Left lung (tissue), 10 donors: ENCODE data around the gene GSTP1. TPM values are rescaled to one million over a fixed set of nuclear protein-coding genes. Genes with fewer than 3 reads are reported as not detected.

Experiments
- ATAC-seq: fragments of 200-7000 bp; cut with Tn5 transposase; one replicate; pipeline ENCODE4 v1.9.1; 2020; ENCODE audit warnings: moderate library complexity
- DNase-seq, 4 donors: peaks; one replicate each; pipeline ENCODE4 v3.0.0-alpha.2; 2013 to 2020
- H3K27ac ChIP-seq, 2 donors: fragments of 200-600 bp; sonication (generic) in 1 of 2; one replicate each; pipeline versions ENCODE4 v1.5.0 to v1.8.0; 2020 to 2021
- H3K27me3 ChIP-seq, 2 donors: fragments of 200-600 bp; sonication (generic) in 1 of 2; one replicate each; pipeline versions ENCODE4 v1.5.0 to v1.8.0; 2020 to 2021
- H3K36me3 ChIP-seq, 2 donors: fragments of 200-600 bp; sonication (generic) in 1 of 2; one replicate each; pipeline versions ENCODE4 v1.5.0 to v1.8.0; 2020 to 2021
- H3K4me1 ChIP-seq, 2 donors: fragments of 200-600 bp; one replicate each; pipeline ENCODE4 v1.8.0; 2021
- H3K4me3 ChIP-seq, 2 donors: fragments of 200-600 bp; sonication (generic) in 1 of 2; one replicate each; pipeline versions ENCODE4 v1.5.0 to v1.8.0; 2020 to 2021; ENCODE audit warnings: mild to moderate bottlenecking in 1 of 2
- H3K9me3 ChIP-seq, 2 donors: fragments of 200-600 bp; sonication (generic) in 1 of 2; one replicate each; pipeline versions ENCODE4 v1.5.0 to v1.8.0; 2020 to 2021
- CTCF ChIP-seq, 2 donors: fragments of 200-600 bp; sonication (generic) in 1 of 2; IDR thresholded peaks; one replicate each; pipeline versions ENCODE4 v1.5.0 to v1.8.0; 2021; ENCODE audit warnings: antibody characterized with exemption in 2 of 2
- intact Hi-C, 2 donors: fragments of 100-400 bp; cut with DNase I; formaldehyde crosslinking; loops; one replicate each; pipeline versions ENCODE4 v1.11.2 to v1.14.2; 2022
- polyA plus RNA-seq, 6 donors: library from polyadenylated mRNA; unstranded; fragments of 120-200 nt; gene quantifications; one replicate each; pipeline ENCODE4 v1.2.1, GENCODE V29; 2013; ENCODE audit not compliant: insufficient read length in 6 of 6
- total RNA-seq, 2 donors: library from RNA; stranded (reverse); fragmentation: NEBNext Ultra II Directional; extraction: Animal tissue kit (Norgen Biotek cat#: 25700); gene quantifications; one replicate each; pipeline ENCODE4 v1.2.1, GENCODE V29; 2021
- donor health status: DM: no; HTN: yes; CAD: no.
- donor health status: DM: no; HTN: no; CAD: no.

GSTP1 gene
- total and polyA plus RNA-seq, 8 donors: 651 to 1,058 (median 749) TPM

- intact Hi-C loops: no loop called here
- DNase-seq (peak in 2 of 4 donors; percentile 51 to 72), ATAC-seq (no peak)
- Histone ChIP-seq H3K27me3 (peaks cover 0 to 9% of the 10 kb centered on the region in 2 donors), H3K4me3 (no peak overlapping the region), H3K36me3 (no peaks in the 10 kb centered on the region), H3K9me3 (no peaks in the 10 kb centered on the region), H3K27ac (no peak overlapping the region), H3K4me1 (peaks cover 0 to 20% of the 10 kb centered on the region in 2 donors)
- TF ChIP-seq CTCF (IDR thresholded peaks at IDR 0.05): no peak
Observed at GRCh38 chr11:67632175-67632981, 48.8 kb downstream of the GSTP1 start.

- H3K27me3 ChIP-seq: peaks cover 0 to 9% of the 10 kb centered on the region in 2 donors
- H3K9me3 ChIP-seq: no peaks in the 10 kb centered on the region
- peak in 2 of 4 donors; percentile 29 to 71 for DNase-seq
- no peak overlapping the region for H3K4me3 ChIP-seq
- TF ChIP-seq CTCF (IDR thresholded peaks at IDR 0.05): no peak
- no peaks in the 10 kb centered on the region for H3K36me3 ChIP-seq
- peaks cover 0 to 20% of the 10 kb centered on the region in 2 donors for H3K4me1 ChIP-seq
- no peak overlapping the region for H3K27ac ChIP-seq
- intact Hi-C loops: no loop called here
- ATAC-seq: no peak
Observed at GRCh38 chr11:67632982-67633755, 49.6 kb downstream of the GSTP1 start.

- no peak for TF ChIP-seq CTCF (IDR thresholded peaks at IDR 0.05)
- intact Hi-C loops: no loop called here
- Histone ChIP-seq H3K9me3 (no peaks in the 10 kb centered on the region), H3K4me1 (peaks cover 0 to 15% of the 10 kb centered on the region in 2 donors), H3K36me3 (no peaks in the 10 kb centered on the region), H3K4me3 (no peak overlapping the region), H3K27ac (no peak overlapping the region), H3K27me3 (peaks cover 0 to 13% of the 10 kb centered on the region in 2 donors)
- ATAC-seq (no peak), DNase-seq (peak in 2 of 4 donors; percentile 27 to 74)
Observed at GRCh38 chr11:67633758-67634365, 50.2 kb downstream of the GSTP1 start.

DNA sequence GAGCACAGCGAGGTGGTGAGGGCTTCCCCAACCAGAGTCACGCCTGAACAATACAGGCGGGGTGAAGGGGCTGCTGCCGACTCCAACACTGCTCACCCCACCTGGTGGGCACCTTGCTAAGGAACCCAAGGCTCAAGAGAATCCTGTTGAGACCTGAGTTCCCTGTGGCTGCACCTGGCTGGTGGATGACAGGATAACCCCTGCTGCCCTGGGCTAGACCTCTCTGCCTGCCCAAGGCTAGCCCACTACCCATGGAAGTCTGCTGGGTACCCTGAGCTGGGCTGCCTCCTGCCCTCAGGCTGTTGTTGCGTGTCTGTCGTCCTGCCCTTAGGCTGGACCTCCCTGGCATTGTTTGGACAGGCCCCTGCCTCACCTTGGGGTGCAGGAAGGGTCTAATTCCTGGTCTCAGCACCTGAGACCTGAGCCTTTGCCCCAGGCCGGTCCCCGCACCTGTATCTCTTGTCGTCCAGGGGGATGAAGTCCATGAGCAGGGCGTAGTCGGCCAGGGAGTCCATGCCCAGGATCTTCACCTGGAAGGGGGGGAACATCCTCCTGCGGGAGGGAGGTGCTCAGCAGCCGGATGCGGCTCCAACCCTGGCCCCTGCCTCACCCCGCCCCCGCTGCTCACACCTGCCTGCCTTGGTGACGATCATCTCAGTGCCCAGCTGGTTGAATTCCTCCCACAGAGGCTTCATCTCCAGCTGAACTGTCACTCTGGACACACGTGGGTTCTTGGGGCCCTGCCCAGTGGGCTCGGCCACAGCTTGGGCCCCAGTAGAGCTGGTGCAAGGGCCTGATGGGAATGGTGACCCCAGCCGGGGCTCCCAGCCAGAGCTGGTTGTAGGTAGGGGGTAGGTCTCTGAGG, 51.0 kb downstream of the GSTP1 start:
- intact Hi-C loops: no loop called here
- Histone ChIP-seq H3K27ac (no peak overlapping the region), H3K9me3 (no peaks in the 10 kb centered on the region), H3K4me3 (no peak overlapping the region), H3K27me3 (peaks cover 0 to 19% of the 10 kb centered on the region in 2 donors), H3K4me1 (peaks cover 0 to 8% of the 10 kb centered on the region in 2 donors), H3K36me3 (no peaks in the 10 kb centered on the region)
- peak in 2 of 4 donors; percentile 26 to 63 for DNase-seq
- no peak for ATAC-seq
- TF ChIP-seq CTCF (IDR thresholded peaks at IDR 0.05): no peak
